ENCODE measurements around the gene GSTO2.

GSTO2 gene

GRCh38 chr10:104325436-104326435, 56.8 kb downstream of the GSTO2 start:
- H4K20me1 ChIP-seq (ENCODE audit: insufficient read depth, low read length), result peaks cover 98% of the 10 kb centered on the region
- peaks cover 100% of the 10 kb centered on the region for H3K79me2 ChIP-seq (ENCODE audit: insufficient read depth, low read length)
- H3K4me1 ChIP-seq (ENCODE audit: insufficient read depth, low read length), result peaks cover 32% of the 10 kb centered on the region
- ATAC-seq (ENCODE audit: insufficient read depth, low read depth), result no peak
- DNase-seq, result no peak
- H3K27me3 ChIP-seq (ENCODE audit: insufficient read depth, low read length, poor library complexity), result no peaks in the 10 kb centered on the region
- H2AFZ ChIP-seq (ENCODE audit: low read depth, low read length), result no peak overlapping the region
- H3K27ac ChIP-seq (ENCODE audit: low read length), result no peak overlapping the region
- H3K4me2 ChIP-seq (ENCODE audit: insufficient read depth, low read length), result no peak overlapping the region
- TF ChIP-seq CTCF (IDR thresholded peaks at IDR 0.05; ENCODE audit: borderline replicate concordance, extremely low read depth, low read length, poor library complexity, severe bottlenecking) (no peak), EZH2 (IDR thresholded peaks at IDR 0.05; ENCODE audit: borderline replicate concordance, low read depth, low read length, severe bottlenecking) (no peak)
- H3K9ac ChIP-seq (ENCODE audit: low read depth, low read length), result no peak overlapping the region
- H3K9me3 ChIP-seq (ENCODE audit: insufficient read depth, low read length, severe bottlenecking), result no peaks in the 10 kb centered on the region
- H3K36me3 ChIP-seq (ENCODE audit: insufficient read depth, low read length), result peaks cover 5% of the 10 kb centered on the region; the same call in 1 of the 2 replicates
- no peak overlapping the region for H3K4me3 ChIP-seq (ENCODE audit: low read depth in 1 of 2, low read length in 2 of 2)

GRCh38 chr10:104326991-104327610, 58.1 kb downstream of the GSTO2 start:
- no peak overlapping the region for H3K9ac ChIP-seq (ENCODE audit: low read depth, low read length)
- DNase-seq (no peak), ATAC-seq (ENCODE audit: insufficient read depth, low read depth) (no peak)
- H3K4me1 ChIP-seq (ENCODE audit: insufficient read depth, low read length), result peaks cover 38% of the 10 kb centered on the region
- H3K27me3 ChIP-seq (ENCODE audit: insufficient read depth, low read length, poor library complexity), result no peaks in the 10 kb centered on the region
- peak overlapping the region; percentile 3; the same call in 1 of the 2 replicates for H3K27ac ChIP-seq (ENCODE audit: low read length)
- H4K20me1 ChIP-seq (ENCODE audit: insufficient read depth, low read length), result peaks cover 97% of the 10 kb centered on the region
- no peak overlapping the region for H3K4me2 ChIP-seq (ENCODE audit: insufficient read depth, low read length)
- H3K79me2 ChIP-seq (ENCODE audit: insufficient read depth, low read length), result peaks cover 100% of the 10 kb centered on the region
- no peak overlapping the region for H3K4me3 ChIP-seq (ENCODE audit: low read depth in 1 of 2, low read length in 2 of 2)
- H3K36me3 ChIP-seq (ENCODE audit: insufficient read depth, low read length), result peaks cover 5% of the 10 kb centered on the region; the same call in 1 of the 2 replicates
- TF ChIP-seq EZH2 (IDR thresholded peaks at IDR 0.05; ENCODE audit: borderline replicate concordance, low read depth, low read length, severe bottlenecking) (no peak), CTCF (IDR thresholded peaks at IDR 0.05; ENCODE audit: borderline replicate concordance, extremely low read depth, low read length, poor library complexity, severe bottlenecking) (no peak)
- H3K9me3 ChIP-seq (ENCODE audit: insufficient read depth, low read length, severe bottlenecking), result no peaks in the 10 kb centered on the region
- no peak overlapping the region for H2AFZ ChIP-seq (ENCODE audit: low read depth, low read length)

- Histone ChIP-seq H3K9ac (ENCODE audit: low read depth, low read length) (peak overlapping the region; percentile 38), H3K4me1 (ENCODE audit: insufficient read depth, low read length) (peaks cover 39% of the 10 kb centered on the region), H4K20me1 (ENCODE audit: insufficient read depth, low read length) (peaks cover 97% of the 10 kb centered on the region), H3K27ac (ENCODE audit: low read length) (peak overlapping the region; percentile 66), H3K9me3 (ENCODE audit: insufficient read depth, low read length, severe bottlenecking) (no peaks in the 10 kb centered on the region), H3K4me3 (ENCODE audit: low read depth in 1 of 2, low read length in 2 of 2) (0 out of 4 replicates have a peak overlapping the region, but pooled peaks of 1 of the 2 experiments have one; percentile 9), H3K36me3 (ENCODE audit: insufficient read depth, low read length) (peaks cover 8% of the 10 kb centered on the region; the same call in 1 of the 2 replicates), H3K27me3 (ENCODE audit: insufficient read depth, low read length, poor library complexity) (no peaks in the 10 kb centered on the region), H3K79me2 (ENCODE audit: insufficient read depth, low read length) (peaks cover 100% of the 10 kb centered on the region), H3K4me2 (ENCODE audit: insufficient read depth, low read length) (peak overlapping the region; percentile 52), H2AFZ (ENCODE audit: low read depth, low read length) (no peak overlapping the region)
- DNase-seq (peak; percentile 35), ATAC-seq (ENCODE audit: insufficient read depth, low read depth) (peak; percentile 34; the same call in 2 of the 3 replicates)
- TF ChIP-seq CTCF (IDR thresholded peaks at IDR 0.05; ENCODE audit: borderline replicate concordance, extremely low read depth, low read length, poor library complexity, severe bottlenecking) (no peak), EZH2 (IDR thresholded peaks at IDR 0.05; ENCODE audit: borderline replicate concordance, low read depth, low read length, severe bottlenecking) (no peak)
These were observed 59.0 kb downstream of the GSTO2 start for GRCh38 chr10:104327745-104328645.
